HG02938 (cell line): ENCODE results near the gene ITPA.
"Not testable (repeated sequence)": the region's sequence is repeated elsewhere in the genome, so short reads cannot be mapped to it uniquely, and the experiment has no call there.

ENCODE experiments used
- ATAC-seq: cut with Tn5 transposase; IDR thresholded peaks from one replicate; pipeline ENCODE4 v1.9.1; 2021; ENCODE audit warnings: mild to moderate bottlenecking, moderate library complexity; ENCODE audit not compliant: unreplicated experiment

The ITPA gene

GRCh38 chr20:3199206-3199605 lies 10.1 kb upstream of the ITPA start:
- ATAC-seq, result no peak

- ATAC-seq, result no peak
These were observed 9.1 kb upstream of the ITPA start for GRCh38 chr20:3199976-3200755.

- no peak for ATAC-seq
These were observed 6.4 kb upstream of the ITPA start for GRCh38 chr20:3202965-3203314.

- ATAC-seq, result peak; percentile 27
These were observed 5.8 kb upstream of the ITPA start for GRCh38 chr20:3203315-3204123.

DNA sequence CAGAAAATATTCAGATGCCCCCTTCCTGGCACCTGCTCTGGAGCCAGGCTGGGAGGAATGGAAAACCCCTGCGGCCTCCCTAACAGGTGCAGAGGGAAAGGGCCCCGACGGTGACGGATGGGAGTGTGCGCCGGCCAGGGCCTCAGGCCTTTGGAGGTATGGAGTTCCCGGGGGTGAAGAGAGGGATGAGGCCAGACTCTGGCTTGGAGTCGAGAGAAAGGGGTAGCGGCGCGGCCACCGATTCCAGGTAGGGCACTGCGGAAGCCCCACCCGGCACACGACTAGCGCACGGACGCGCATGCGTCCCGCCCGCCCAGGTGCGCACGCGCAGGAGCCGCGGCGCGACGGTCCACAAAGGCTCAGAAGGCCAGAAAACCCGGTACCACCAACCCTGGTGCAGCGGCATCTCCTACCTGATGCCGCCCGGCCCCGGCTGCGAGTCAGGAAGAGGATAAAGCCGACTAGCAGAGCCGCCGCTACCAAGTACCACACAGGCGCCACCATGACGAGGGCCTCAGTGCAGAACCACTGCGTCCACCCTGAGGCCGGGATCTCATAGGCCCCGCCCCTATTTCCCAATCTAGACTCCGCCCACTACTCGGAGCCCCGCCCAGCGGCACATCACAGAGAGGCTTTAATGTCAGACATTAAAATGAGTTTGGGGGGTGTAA lies 5.0 kb upstream of the ITPA start, which contains the start of gene DDRGK1:
Gene DDRGK1 (minus strand): TSS at position 559 of the 671 bp plus-strand sequence. CDS start 55 bp downstream, at position 504.
- ATAC-seq, result peak; percentile 67

DNA sequence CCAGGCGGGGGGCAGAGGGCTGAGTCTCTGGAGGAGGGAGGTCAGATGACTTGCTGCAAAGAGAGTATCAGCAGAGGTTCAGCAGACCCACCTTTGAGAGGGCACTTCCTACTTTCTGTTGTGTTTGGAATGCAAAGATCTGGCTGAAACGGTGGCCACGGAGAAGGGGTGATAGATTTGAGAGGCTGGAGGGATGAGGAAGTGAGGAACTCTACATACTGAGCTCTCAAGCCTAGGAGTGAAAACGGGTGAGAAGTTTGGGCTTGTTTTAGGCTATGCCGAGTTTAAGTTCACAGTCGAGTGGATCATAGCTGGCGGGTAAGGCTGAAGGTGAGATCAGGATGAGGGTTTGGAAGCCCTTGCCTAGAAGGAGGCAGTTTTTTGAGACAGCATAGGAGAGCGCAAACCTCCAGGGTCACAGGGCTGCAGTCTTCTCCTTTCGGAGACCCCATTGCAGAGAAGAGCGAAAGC lies 477 bp upstream of the ITPA start:
- ATAC-seq, result no peak

DNA sequence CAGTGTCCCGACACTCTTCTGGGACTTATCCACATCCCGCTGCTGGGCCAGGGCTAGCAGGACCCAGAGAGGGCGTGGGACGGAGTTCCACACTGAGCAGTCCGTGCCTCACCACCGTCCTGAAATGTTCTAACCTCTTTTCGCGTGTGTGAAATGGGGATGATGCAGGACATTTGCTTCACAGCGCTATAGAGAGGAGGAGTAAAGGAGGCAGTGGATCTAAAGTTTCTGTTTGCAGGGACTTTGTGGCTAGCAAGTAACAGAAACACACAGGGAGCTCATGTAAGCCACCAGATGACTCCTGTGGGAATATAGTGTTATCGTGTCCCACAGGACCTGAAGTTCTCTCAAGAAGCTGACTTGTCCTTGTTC lies 634 bp downstream of the ITPA start:
- ATAC-seq, result no peak

DNA sequence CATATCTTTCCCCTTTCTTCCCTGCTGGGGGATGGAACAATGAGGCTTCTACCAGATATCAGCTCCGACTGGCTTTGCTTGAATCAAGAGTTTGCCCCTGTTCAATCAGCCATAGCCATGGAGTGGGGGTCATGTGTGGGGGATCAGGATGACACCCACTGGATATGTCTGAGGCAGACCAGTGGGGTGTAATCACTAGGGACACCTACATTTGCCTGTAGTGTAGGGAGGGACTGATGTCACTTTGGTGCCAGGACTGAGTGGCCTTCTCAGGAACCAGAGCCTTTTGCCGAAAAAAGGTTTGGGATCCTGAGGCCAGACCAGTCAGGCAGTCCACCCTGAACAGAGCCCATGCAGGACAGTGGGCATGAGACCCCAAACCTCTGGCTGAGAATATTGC lies 1.0 kb downstream of the ITPA start:
- ATAC-seq, result no peak

- ATAC-seq, result no peak
These were observed 3.9 kb downstream of the ITPA start for GRCh38 chr20:3213226-3213625.

DNA sequence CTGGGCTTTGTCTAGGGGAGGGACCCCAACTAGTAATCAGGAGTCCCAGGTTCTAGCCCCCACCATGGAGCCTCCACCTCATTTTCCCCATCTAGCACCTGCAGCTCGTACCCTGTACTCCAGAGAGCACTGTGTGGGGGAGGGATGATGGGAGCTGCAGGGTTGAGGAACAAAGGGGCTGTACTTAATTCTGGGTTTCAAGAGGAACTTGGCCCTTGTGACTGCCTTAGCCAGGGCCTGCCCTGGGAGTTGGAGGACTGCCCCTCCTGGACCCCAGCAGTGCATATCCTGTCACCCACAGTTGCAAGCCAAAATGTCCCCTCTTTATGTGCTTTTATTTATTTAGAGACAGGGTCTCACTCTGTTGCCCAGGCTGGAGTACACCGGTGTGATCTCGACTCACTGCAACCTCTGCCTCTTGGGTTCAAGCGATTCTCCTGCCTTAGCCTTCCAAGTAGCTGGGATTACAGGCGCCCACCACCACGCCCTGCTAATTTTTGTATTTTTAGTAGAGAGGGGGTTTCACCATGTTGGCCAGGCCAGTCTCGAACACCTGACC lies 6.1 kb downstream of the ITPA start:
- not testable (repeated sequence) for ATAC-seq

- ATAC-seq, result no peak
These were observed 9.2 kb downstream of the ITPA start for GRCh38 chr20:3218307-3218988.

GRCh38 chr20:3221398-3222226 lies 12.3 kb downstream of the ITPA start:
- no peak for ATAC-seq

GRCh38 chr20:3222635-3223600 lies 13.6 kb downstream of the ITPA start:
- ATAC-seq, result peak; percentile 52

DNA sequence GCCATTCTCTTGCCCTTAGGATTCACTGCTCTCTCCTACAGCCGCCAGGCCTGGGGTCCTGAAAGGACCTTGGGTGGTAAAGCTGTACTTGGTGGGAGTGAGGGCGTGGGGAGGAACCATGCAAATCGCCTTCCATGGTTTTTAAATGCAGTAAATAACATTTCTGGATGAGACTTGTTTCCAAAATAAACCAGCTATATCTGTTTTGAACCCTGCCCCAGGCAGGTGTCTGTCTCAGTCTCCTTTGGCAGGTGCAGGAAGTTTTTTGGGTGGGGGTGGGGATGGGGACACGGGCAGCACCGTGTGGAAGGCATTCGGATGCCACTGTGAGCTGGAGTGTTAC lies 14.3 kb downstream of the ITPA start:
- no peak for ATAC-seq

DNA sequence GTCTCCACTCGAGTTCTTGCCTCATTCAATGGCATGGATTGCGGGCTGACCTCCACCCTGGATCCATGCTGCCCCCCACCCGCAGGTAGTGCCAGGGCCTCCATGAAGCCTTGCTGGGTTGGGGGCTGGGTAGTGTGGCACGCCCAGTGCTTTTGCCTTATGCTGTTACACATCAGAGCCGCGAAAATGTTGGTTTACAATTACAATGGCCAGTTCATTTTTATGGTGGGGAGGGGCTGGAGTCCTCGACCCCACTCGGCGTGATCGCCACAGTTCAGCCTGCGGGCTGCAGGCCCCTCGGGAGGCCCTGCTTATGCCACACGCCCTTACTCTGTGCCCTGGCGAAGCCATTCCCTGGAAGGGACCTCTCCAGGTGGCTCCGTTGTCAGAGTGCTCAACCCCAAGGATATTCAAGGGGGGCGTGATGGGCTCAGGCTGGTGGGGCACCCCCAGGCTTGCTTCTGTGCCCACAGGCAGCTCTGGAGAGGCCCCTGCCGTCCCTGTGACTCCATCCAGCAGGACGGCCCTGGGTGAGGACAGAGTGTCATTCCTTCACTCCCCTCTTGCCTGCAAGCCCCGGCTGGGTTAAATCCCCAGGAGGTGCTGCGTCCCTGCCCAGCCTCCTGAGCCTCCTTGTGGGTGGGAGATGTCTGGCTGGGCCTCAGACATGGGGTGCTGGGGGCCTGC lies 14.8 kb downstream of the ITPA start:
- no peak for ATAC-seq

GRCh38 chr20:3224681-3225421 lies 15.6 kb downstream of the ITPA start:
- no peak for ATAC-seq

GRCh38 chr20:3226093-3226492 lies 16.8 kb downstream of the ITPA start:
- no peak for ATAC-seq
